Measurements from ENCODE around the gene MKLN1.

Gene MKLN1

DNA sequence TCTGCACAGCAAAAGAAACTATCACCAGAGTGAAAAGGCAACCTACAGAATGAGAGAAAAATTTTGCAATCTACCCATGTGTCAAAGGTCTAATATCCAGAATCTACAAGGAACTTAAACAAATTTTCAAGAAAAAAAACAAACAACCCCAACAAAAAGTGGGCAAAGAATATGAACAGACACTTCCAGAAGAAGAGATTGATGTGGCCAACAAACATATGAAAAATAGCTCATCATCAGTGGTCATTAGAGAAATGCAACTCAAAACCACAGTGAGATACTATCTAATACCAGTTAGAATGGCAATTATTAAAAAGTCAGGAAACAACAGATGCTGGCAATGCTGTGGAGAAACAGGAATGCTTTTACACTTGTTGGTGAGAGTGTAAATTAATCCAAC lies 7.1 kb upstream of the MKLN1 start:
- no peaks in the 10 kb centered on the region for H3K79me2 ChIP-seq (ENCODE audit: control insufficient read depth, insufficient read depth, low read length, unreplicated experiment)
- peaks cover 8% of the 10 kb centered on the region; the same call in 1 of the 2 replicates for H3K36me3 ChIP-seq (ENCODE audit: insufficient read depth, low read length)
- no peaks in the 10 kb centered on the region for H3K27me3 ChIP-seq (ENCODE audit: insufficient read depth, low read length)
- H3K4me1 ChIP-seq (ENCODE audit: control insufficient read depth, insufficient read depth, low read length, unreplicated experiment) = peaks cover 5% of the 10 kb centered on the region
- no peak overlapping the region for H3K4me3 ChIP-seq (ENCODE audit: low read depth, low read length)
- H2AFZ ChIP-seq (ENCODE audit: low read length, unreplicated experiment) = no peak overlapping the region
- H3K27ac ChIP-seq (ENCODE audit: low read depth, low read length) = no peak overlapping the region

DNA sequence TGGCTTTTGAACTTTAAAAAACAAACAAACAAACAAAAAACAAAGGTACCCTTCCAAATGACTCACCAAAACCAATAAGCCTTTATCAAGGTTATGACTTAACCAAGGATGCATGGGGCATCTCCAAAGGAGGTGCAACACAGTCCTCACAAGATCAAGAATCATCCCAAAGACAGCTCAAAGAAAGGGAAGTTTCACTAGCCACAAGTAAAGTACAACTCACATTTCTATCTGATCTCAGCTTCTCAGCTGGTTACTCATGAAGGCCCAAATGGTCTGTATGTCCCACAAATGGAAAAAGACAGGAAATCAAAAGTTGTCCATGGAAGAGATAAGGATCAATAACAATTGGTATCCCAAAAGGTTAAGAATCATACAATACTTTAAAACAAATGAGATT lies 6.0 kb upstream of the MKLN1 start:
- Histone ChIP-seq H3K27ac (ENCODE audit: low read depth, low read length) (no peak overlapping the region), H3K27me3 (ENCODE audit: insufficient read depth, low read length) (no peaks in the 10 kb centered on the region), H2AFZ (ENCODE audit: low read length, unreplicated experiment) (no peak overlapping the region), H3K4me3 (ENCODE audit: low read depth, low read length) (no peak overlapping the region), H3K36me3 (ENCODE audit: insufficient read depth, low read length) (peaks cover 8% of the 10 kb centered on the region; the same call in 1 of the 2 replicates), H3K4me1 (ENCODE audit: control insufficient read depth, insufficient read depth, low read length, unreplicated experiment) (peaks cover 11% of the 10 kb centered on the region), H3K79me2 (ENCODE audit: control insufficient read depth, insufficient read depth, low read length, unreplicated experiment) (peaks cover 2% of the 10 kb centered on the region)

- no peak overlapping the region for H3K4me3 ChIP-seq (ENCODE audit: low read depth, low read length)
- H3K27ac ChIP-seq (ENCODE audit: low read depth, low read length) = no peak overlapping the region
- no peak overlapping the region for H2AFZ ChIP-seq (ENCODE audit: low read length, unreplicated experiment)
- H3K79me2 ChIP-seq (ENCODE audit: control insufficient read depth, insufficient read depth, low read length, unreplicated experiment) = peaks cover 5% of the 10 kb centered on the region
- no peaks in the 10 kb centered on the region for H3K27me3 ChIP-seq (ENCODE audit: insufficient read depth, low read length)
- peaks cover 15% of the 10 kb centered on the region for H3K4me1 ChIP-seq (ENCODE audit: control insufficient read depth, insufficient read depth, low read length, unreplicated experiment)
- H3K36me3 ChIP-seq (ENCODE audit: insufficient read depth, low read length) = peaks cover 8% of the 10 kb centered on the region; the same call in 1 of the 2 replicates
These were observed 5.6 kb upstream of the MKLN1 start for GRCh38 chr7:131322061-131322460.

GRCh38 chr7:131322861-131323260 lies 4.8 kb upstream of the MKLN1 start:
- Histone ChIP-seq H3K79me2 (ENCODE audit: control insufficient read depth, insufficient read depth, low read length, unreplicated experiment) (peaks cover 7% of the 10 kb centered on the region), H3K27me3 (ENCODE audit: insufficient read depth, low read length) (no peaks in the 10 kb centered on the region), H3K27ac (ENCODE audit: low read depth, low read length) (no peak overlapping the region), H3K4me3 (ENCODE audit: low read depth, low read length) (no peak overlapping the region), H3K4me1 (ENCODE audit: control insufficient read depth, insufficient read depth, low read length, unreplicated experiment) (peaks cover 15% of the 10 kb centered on the region), H2AFZ (ENCODE audit: low read length, unreplicated experiment) (no peak overlapping the region), H3K36me3 (ENCODE audit: insufficient read depth, low read length) (peaks cover 8% of the 10 kb centered on the region; the same call in 1 of the 2 replicates)

GRCh38 chr7:131325179-131325840 lies 2.4 kb upstream of the MKLN1 start:
- peaks cover 8% of the 10 kb centered on the region; the same call in 1 of the 2 replicates for H3K36me3 ChIP-seq (ENCODE audit: insufficient read depth, low read length)
- H3K4me1 ChIP-seq (ENCODE audit: control insufficient read depth, insufficient read depth, low read length, unreplicated experiment) = peaks cover 29% of the 10 kb centered on the region
- no peak overlapping the region for H3K4me3 ChIP-seq (ENCODE audit: low read depth, low read length)
- peaks cover 31% of the 10 kb centered on the region for H3K79me2 ChIP-seq (ENCODE audit: control insufficient read depth, insufficient read depth, low read length, unreplicated experiment)
- H3K27me3 ChIP-seq (ENCODE audit: insufficient read depth, low read length) = no peaks in the 10 kb centered on the region
- peak overlapping the region; percentile 14; the same call in 1 of the 2 replicates for H3K27ac ChIP-seq (ENCODE audit: low read depth, low read length)
- no peak overlapping the region for H2AFZ ChIP-seq (ENCODE audit: low read length, unreplicated experiment)

DNA sequence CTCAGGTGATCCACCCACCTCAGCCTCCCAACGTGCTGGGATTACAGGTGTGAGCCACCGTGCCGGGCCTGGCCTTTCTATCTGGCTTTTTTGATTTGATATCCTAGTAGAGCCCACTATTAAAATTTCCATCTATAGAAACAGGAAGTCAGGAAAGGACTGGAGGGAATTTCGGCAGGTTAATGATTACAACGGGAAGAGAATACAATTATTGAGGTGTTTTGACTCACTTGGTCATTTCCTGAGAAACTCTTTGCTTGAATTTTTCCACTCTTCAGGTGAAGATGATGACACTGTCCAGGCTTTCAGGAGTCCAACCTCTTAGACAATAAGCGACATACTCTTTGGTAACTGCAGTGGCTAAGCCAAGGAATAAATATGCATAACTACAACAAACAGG lies 1.1 kb upstream of the MKLN1 start:
- Histone ChIP-seq H3K4me3 (ENCODE audit: low read depth, low read length) (peak overlapping the region; percentile 95), H3K36me3 (ENCODE audit: insufficient read depth, low read length) (peaks cover 8% of the 10 kb centered on the region; the same call in 1 of the 2 replicates), H2AFZ (ENCODE audit: low read length, unreplicated experiment) (peak overlapping the region; percentile 90), H3K79me2 (ENCODE audit: control insufficient read depth, insufficient read depth, low read length, unreplicated experiment) (peaks cover 43% of the 10 kb centered on the region), H3K4me1 (ENCODE audit: control insufficient read depth, insufficient read depth, low read length, unreplicated experiment) (peaks cover 32% of the 10 kb centered on the region), H3K27ac (ENCODE audit: low read depth, low read length) (peak overlapping the region; percentile 90), H3K27me3 (ENCODE audit: insufficient read depth, low read length) (no peaks in the 10 kb centered on the region)

GRCh38 chr7:131327049-131327625 lies 539 bp upstream of the MKLN1 start:
- H3K4me1 ChIP-seq (ENCODE audit: control insufficient read depth, insufficient read depth, low read length, unreplicated experiment) = peaks cover 32% of the 10 kb centered on the region
- H3K4me3 ChIP-seq (ENCODE audit: low read depth, low read length) = peak overlapping the region; percentile 95
- H3K27ac ChIP-seq (ENCODE audit: low read depth, low read length) = peak overlapping the region; percentile 90
- H2AFZ ChIP-seq (ENCODE audit: low read length, unreplicated experiment) = peak overlapping the region; percentile 90
- H3K79me2 ChIP-seq (ENCODE audit: control insufficient read depth, insufficient read depth, low read length, unreplicated experiment) = peaks cover 48% of the 10 kb centered on the region
- no peaks in the 10 kb centered on the region for H3K27me3 ChIP-seq (ENCODE audit: insufficient read depth, low read length)
- peaks cover 4% of the 10 kb centered on the region; the same call in 1 of the 2 replicates for H3K36me3 ChIP-seq (ENCODE audit: insufficient read depth, low read length)

DNA sequence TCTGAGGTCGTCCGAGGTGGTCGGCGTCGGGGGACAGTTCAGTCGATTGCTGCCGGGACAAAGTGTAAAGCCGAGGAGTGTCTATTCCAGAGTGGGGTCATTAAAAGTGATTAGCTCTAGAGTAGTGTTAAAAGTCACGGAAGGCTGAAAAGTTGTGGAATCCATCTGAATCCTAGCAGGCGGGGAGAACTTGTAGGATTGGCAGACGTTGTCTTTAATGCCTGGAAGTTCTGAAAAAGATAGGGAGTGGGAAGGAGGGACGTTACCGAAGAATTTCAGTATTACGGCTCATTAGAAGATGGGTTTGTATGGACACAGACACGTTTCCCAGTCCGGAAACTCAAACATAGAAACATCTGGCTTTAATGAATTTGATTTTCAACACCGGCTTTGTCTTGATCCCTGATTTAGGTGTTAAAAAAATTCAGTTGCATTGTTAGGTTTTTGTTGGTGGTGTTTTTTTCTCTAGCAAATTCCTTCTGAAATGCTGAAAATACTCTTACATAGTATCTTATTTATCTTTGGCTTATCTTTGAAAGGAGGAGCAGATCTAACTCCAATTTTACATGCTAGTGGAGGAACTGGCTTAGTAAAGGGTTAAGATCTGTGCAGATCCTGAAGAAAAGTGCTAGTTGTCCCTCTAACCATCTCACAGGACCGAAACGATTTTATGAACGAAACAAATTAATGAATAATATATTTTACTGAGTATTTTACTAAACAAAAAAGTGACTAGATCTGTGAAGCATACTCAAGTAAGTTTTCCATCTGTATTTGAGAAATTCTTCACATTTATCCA lies 900 bp downstream of the MKLN1 start:
- peak overlapping the region; percentile 95 for H3K4me3 ChIP-seq (ENCODE audit: low read depth, low read length)
- peaks cover 32% of the 10 kb centered on the region for H3K4me1 ChIP-seq (ENCODE audit: control insufficient read depth, insufficient read depth, low read length, unreplicated experiment)
- peak overlapping the region; percentile 90 for H3K27ac ChIP-seq (ENCODE audit: low read depth, low read length)
- H3K79me2 ChIP-seq (ENCODE audit: control insufficient read depth, insufficient read depth, low read length, unreplicated experiment) = peaks cover 58% of the 10 kb centered on the region
- H2AFZ ChIP-seq (ENCODE audit: low read length, unreplicated experiment) = peak overlapping the region; percentile 94
- H3K27me3 ChIP-seq (ENCODE audit: insufficient read depth, low read length) = no peaks in the 10 kb centered on the region
- peaks cover 7% of the 10 kb centered on the region; the same call in 1 of the 2 replicates for H3K36me3 ChIP-seq (ENCODE audit: insufficient read depth, low read length)

- Histone ChIP-seq H2AFZ (ENCODE audit: low read length, unreplicated experiment) (no peak overlapping the region), H3K27ac (ENCODE audit: low read depth, low read length) (peak overlapping the region; percentile 90), H3K36me3 (ENCODE audit: insufficient read depth, low read length) (peaks cover 8% of the 10 kb centered on the region; the same call in 1 of the 2 replicates), H3K79me2 (ENCODE audit: control insufficient read depth, insufficient read depth, low read length, unreplicated experiment) (peaks cover 64% of the 10 kb centered on the region), H3K4me1 (ENCODE audit: control insufficient read depth, insufficient read depth, low read length, unreplicated experiment) (peaks cover 32% of the 10 kb centered on the region), H3K4me3 (ENCODE audit: low read depth, low read length) (peak overlapping the region; percentile 95), H3K27me3 (ENCODE audit: insufficient read depth, low read length) (no peaks in the 10 kb centered on the region)
These were observed 1.5 kb downstream of the MKLN1 start for GRCh38 chr7:131329176-131329570.

- H3K79me2 ChIP-seq (ENCODE audit: control insufficient read depth, insufficient read depth, low read length, unreplicated experiment) = peaks cover 76% of the 10 kb centered on the region
- H3K36me3 ChIP-seq (ENCODE audit: insufficient read depth, low read length) = peaks cover 13% of the 10 kb centered on the region
- no peaks in the 10 kb centered on the region for H3K27me3 ChIP-seq (ENCODE audit: insufficient read depth, low read length)
- no peak overlapping the region for H3K27ac ChIP-seq (ENCODE audit: low read depth, low read length)
- peaks cover 31% of the 10 kb centered on the region for H3K4me1 ChIP-seq (ENCODE audit: control insufficient read depth, insufficient read depth, low read length, unreplicated experiment)
- H3K4me3 ChIP-seq (ENCODE audit: low read depth, low read length) = peak overlapping the region; percentile 95
- no peak overlapping the region for H2AFZ ChIP-seq (ENCODE audit: low read length, unreplicated experiment)
These were observed 2.6 kb downstream of the MKLN1 start for GRCh38 chr7:131330299-131330698.

All from ACC112 (cell line).